Bronchial epithelial cell (primary cell): ENCODE data around the gene CNPY2. TPM values are rescaled to one million over a fixed set of nuclear protein-coding genes. Genes with fewer than 3 reads are reported as not detected.
"Not testable (repeated sequence)": the region's sequence is repeated elsewhere in the genome, so short reads cannot be mapped to it uniquely, and the experiment has no call there.

Experiments used
- DNase-seq: peaks from one replicate; pipeline ENCODE4 v3.0.0-alpha.2; 2010; ENCODE audit warnings: low read depth
- FAIRE-seq: peaks from 2 replicates; lab custom pipeline; 2011; peaks lifted over from hg19 to GRCh38; lab: Jason Lieb, UNC
- H3K27me3 ChIP-seq: 2 replicates; pipeline ENCODE4 v1.5.1; 2011; ENCODE audit warnings: low read length; ENCODE audit not compliant: control insufficient read depth, insufficient read depth
- H3K36me3 ChIP-seq: 2 replicates; pipeline ENCODE4 v1.5.1; 2011; ENCODE audit warnings: low read length; ENCODE audit not compliant: control insufficient read depth, insufficient read depth
- H3K4me3 ChIP-seq: 2 replicates; pipeline ENCODE4 v1.5.1; 2011; ENCODE audit warnings: mild to moderate bottlenecking, low read depth, low read length, control low read depth
- CTCF ChIP-seq: IDR thresholded peaks from 2 replicates; pipeline ENCODE4 v1.5.1; 2011; ENCODE audit warnings: mild to moderate bottlenecking, moderate library complexity, low read length, control low read depth, inconsistent platforms; ENCODE audit not compliant: insufficient read depth, severe bottlenecking
- total RNA-seq: library from RNA; depleted of rRNA; stranded (reverse); fragments of >200 nt; gene quantifications from 2 replicates; pipeline ENCODE4 v1.2.1, GENCODE V29; 2014

CNPY2 gene
- total RNA-seq, 1 donor from 2014 or later, result 91.1 TPM

DNA sequence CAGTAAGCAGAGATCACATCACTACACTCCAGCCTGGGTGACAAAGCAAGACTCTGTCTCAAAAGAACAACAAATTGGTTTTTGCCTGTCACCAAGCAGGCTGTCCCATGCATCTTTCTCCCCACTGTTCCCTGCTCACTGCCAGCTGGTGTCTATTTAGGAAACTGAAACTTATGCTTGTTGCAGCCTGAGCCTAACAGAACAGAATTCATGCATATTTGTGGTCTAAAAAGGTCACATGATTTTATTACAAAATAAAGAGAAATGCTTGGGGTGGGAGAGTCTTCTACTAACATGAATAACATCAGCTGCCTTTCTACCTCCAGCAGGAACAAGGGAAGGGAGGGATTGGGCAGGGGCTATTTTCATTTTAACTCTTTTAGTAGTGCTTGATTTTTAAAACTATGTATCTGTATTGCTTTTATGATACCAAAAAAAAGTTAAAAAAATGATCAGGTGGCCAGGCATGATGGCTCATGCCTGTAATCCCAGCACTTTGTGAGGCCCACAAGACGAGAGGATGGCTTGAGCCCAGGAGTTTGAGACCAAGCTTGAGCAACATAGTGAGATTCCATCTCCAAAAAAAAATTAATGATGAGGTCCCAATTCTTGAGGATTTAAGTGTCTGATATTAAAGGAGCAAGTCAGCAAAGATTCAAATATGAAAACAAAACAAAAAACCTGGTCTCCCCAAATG lies 43.2 kb upstream of the CNPY2 start:
- DNase-seq, result peak; percentile 70
- no peak for FAIRE-seq
- peaks cover 15% of the 10 kb centered on the region for H3K36me3 ChIP-seq
- H3K4me3 ChIP-seq, result peak overlapping the region; percentile 63
- no peaks in the 10 kb centered on the region for H3K27me3 ChIP-seq
- no peak for TF ChIP-seq CTCF

DNA sequence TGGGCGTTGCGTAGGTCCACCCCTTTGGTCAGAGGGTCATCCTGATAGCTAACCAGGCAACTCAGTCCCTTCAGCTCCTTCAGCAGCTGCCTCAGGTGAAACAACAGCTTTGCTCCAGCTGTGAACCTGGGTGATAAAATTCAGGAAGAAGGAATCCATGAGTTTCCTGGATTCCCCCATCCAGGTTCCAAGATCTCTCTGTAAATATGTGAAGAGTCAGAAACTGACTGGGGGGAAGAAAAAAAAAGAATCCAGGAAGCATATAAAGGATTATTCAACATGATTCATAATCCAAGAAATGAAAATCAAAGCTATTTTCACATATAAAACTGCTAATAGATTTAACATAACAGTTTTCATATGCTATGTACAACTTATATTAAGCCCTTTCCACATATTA lies 35.5 kb upstream of the CNPY2 start:
- no peak for TF ChIP-seq CTCF
- FAIRE-seq (no peak), DNase-seq (no peak)
- H3K4me3 ChIP-seq, result no peak overlapping the region
- H3K36me3 ChIP-seq, result peaks cover 39% of the 10 kb centered on the region
- no peaks in the 10 kb centered on the region for H3K27me3 ChIP-seq

DNA sequence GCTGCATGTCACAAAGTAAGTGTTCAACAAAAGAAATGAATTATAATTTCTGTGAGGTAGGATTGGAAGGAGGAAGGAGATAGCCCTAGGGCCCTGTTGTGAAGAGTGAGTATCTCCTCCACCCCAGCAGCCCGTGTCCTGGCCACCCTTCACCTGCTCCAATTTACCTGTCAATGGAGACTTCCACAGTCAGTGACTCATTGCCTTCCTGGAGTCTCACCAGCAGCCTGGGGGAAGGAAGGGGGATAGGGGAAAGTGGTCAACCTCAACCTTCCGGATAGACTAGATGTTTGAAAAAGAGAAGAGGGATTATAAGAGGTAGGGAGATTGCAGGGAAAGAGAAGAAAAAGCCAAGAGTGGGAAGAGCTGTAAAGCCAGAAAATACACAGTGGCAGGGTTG lies 34.9 kb upstream of the CNPY2 start:
- no peak for TF ChIP-seq CTCF
- H3K27me3 ChIP-seq, result no peaks in the 10 kb centered on the region
- FAIRE-seq, result no peak

DNA sequence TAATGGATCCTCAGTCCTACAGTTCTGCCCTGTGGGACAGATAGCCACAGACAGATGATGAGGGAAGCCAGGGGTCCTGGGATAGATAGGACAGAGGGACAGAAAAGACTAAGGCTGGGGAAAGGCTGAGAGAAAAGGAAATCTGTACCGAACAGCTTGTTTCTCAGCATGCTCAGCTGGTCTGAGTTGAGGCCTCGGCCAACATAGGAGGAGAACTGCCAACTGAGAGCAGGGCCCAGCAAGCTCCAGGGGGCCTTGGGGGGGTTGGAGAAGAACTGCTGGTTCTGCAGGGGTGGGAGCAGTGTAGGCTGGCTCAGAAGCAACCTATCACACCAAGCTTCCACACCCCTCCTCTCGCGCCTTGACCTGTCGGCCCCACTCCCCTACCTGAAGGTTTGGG lies 33.0 kb upstream of the CNPY2 start:
- no peak for DNase-seq
- H3K36me3 ChIP-seq, result peaks cover 26% of the 10 kb centered on the region
- no peak overlapping the region for H3K4me3 ChIP-seq
- no peak for FAIRE-seq
- TF ChIP-seq CTCF, result no peak
- no peaks in the 10 kb centered on the region for H3K27me3 ChIP-seq

More for the DNA sequence above, 34.9 kb upstream of the CNPY2 start:
- Histone ChIP-seq H3K36me3 (peaks cover 34% of the 10 kb centered on the region), H3K4me3 (no peak overlapping the region)
- DNase-seq, result no peak

DNA sequence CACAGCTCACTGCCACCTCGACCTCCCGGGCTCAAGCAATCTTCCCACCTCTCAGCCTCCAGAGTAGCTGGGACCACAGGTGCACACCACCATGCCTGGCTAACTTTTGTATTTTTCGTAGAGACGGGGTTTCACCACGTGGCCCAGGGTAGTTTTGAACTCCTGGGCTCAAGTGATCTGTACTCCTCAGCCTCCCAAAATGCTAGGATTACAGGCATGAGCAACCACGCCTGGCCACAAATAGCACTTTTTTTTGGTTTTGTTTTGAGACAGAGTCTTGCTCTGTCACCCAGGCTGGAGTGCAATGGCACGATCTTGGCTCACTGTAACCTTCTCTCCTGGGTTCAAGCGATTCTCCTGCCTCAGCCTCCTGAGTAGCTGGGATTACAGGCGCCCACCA lies 31.5 kb upstream of the CNPY2 start:
- FAIRE-seq, H3K4me3 ChIP-seq, H3K27me3 ChIP-seq, DNase-seq: not testable (repeated sequence)
- peaks cover 30% of the 10 kb centered on the region for H3K36me3 ChIP-seq

- no peaks in the 10 kb centered on the region for H3K27me3 ChIP-seq
- H3K4me3 ChIP-seq, result no peak overlapping the region
- no peak for TF ChIP-seq CTCF
- peaks cover 30% of the 10 kb centered on the region for H3K36me3 ChIP-seq
- DNase-seq (no peak), FAIRE-seq (no peak)
These were observed 30.9 kb upstream of the CNPY2 start for GRCh38 chr12:56346675-56347074.

DNA sequence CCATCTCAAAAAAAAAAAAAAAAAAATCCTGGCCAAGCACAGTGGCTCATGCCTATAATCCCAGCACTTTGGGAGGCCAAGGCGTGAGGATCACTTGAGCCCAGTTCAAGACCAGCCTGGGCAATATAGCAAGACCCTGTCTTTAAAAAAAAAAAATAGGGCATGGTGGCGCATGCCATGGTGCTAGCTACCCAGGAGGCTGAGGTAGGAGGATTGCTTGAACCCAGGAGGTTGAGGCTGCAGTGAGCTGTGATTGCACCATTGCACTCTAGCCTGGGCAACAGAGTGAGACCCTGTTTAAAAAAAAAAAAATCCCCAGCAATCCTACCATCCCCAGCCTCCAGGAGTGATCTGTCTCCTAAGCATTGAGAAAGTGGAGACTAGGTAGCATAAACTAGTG lies 26.5 kb upstream of the CNPY2 start:
- not testable (repeated sequence) for DNase-seq, H3K36me3 ChIP-seq, H3K27me3 ChIP-seq, H3K4me3 ChIP-seq, FAIRE-seq
